Thyroid gland (tissue), 4 donors: ENCODE measurements around the gene CYP27B1. TPM values are rescaled to one million over a fixed set of nuclear protein-coding genes. Genes with fewer than 3 reads are reported as not detected.

ENCODE experiments used
- DNase-seq, 2 donors: peaks; one replicate each; pipeline ENCODE4 v3.0.0-alpha.2; 2019
- H3K27ac ChIP-seq, 3 donors: fragments of 200-600 bp; sonication (generic); 1 replicate in 2 of 3; 2 replicates in 1 of 3; pipeline ENCODE4 v1.5.1; 2016 to 2019; ENCODE audit warnings: mild to moderate bottlenecking in 1 of 3, moderate library complexity in 1 of 3
- H3K27me3 ChIP-seq: fragments of 200-600 bp; sonication (generic); one replicate; pipeline ENCODE4 v1.5.1; 2019
- H3K36me3 ChIP-seq, 2 donors: fragments of 200-600 bp; sonication (generic); one replicate each; pipeline ENCODE4 v1.5.1; 2016 to 2019
- H3K4me1 ChIP-seq, 2 donors: fragments of 200-600 bp; sonication (generic); one replicate each; pipeline ENCODE4 v1.5.1; 2017 to 2019
- H3K4me3 ChIP-seq, 3 donors: fragments of 200-600 bp; sonication (generic); replicated peaks in 1 of 3; 1 replicate in 2 of 3; 2 replicates in 1 of 3; pipeline ENCODE4 v1.5.1; 2016; ENCODE audit warnings: mild to moderate bottlenecking in 1 of 3
- H3K9me3 ChIP-seq: fragments of 200-600 bp; sonication (generic); one replicate; pipeline ENCODE4 v1.5.1; 2017
- CTCF ChIP-seq, 6 experiments: fragments of 200-600 bp in 3 of 6; fragments of 450-650 bp in 3 of 6; sonication (generic) in 3 of 6; IDR thresholded peaks; one replicate each; pipeline ENCODE4 v1.5.1; 2016 to 2019; ENCODE audit warnings: antibody characterized with exemption in 6 of 6, mild to moderate bottlenecking in 2 of 6, inconsistent platforms in 1 of 6, moderate library complexity in 1 of 6
- POLR2A ChIP-seq, 2 donors: fragments of 450-650 bp; IDR thresholded peaks; one replicate each; pipeline ENCODE4 v1.6.1; 2017; ENCODE audit warnings: antibody characterized with exemption in 2 of 2, mild to moderate bottlenecking in 2 of 2, moderate library complexity in 1 of 2
- WGBS, 2 donors: methylation state at CpG; one replicate each; pipeline ENCODE4 v1.1.5; 2017; 5-methylcytosine and 5-hydroxymethylcytosine counted together
- intact Hi-C: fragments of 100-400 bp; cut with DNase I; formaldehyde crosslinking; loops from one replicate; pipeline ENCODE4 v1.15.1; 2023
- total RNA-seq, 4 donors: library from RNA; depleted of rRNA; stranded (reverse); fragments of >200 nt; gene quantifications; one replicate each; pipeline ENCODE4 v1.2.3, GENCODE V29; 2016

Gene CYP27B1, protein sequence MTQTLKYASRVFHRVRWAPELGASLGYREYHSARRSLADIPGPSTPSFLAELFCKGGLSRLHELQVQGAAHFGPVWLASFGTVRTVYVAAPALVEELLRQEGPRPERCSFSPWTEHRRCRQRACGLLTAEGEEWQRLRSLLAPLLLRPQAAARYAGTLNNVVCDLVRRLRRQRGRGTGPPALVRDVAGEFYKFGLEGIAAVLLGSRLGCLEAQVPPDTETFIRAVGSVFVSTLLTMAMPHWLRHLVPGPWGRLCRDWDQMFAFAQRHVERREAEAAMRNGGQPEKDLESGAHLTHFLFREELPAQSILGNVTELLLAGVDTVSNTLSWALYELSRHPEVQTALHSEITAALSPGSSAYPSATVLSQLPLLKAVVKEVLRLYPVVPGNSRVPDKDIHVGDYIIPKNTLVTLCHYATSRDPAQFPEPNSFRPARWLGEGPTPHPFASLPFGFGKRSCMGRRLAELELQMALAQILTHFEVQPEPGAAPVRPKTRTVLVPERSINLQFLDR
- total RNA-seq, result 10 to 100 TPM in 2 of 4 donors, 1 to 10 TPM in 2; 2.7 to 13.0 (median 10.0) TPM

DNA sequence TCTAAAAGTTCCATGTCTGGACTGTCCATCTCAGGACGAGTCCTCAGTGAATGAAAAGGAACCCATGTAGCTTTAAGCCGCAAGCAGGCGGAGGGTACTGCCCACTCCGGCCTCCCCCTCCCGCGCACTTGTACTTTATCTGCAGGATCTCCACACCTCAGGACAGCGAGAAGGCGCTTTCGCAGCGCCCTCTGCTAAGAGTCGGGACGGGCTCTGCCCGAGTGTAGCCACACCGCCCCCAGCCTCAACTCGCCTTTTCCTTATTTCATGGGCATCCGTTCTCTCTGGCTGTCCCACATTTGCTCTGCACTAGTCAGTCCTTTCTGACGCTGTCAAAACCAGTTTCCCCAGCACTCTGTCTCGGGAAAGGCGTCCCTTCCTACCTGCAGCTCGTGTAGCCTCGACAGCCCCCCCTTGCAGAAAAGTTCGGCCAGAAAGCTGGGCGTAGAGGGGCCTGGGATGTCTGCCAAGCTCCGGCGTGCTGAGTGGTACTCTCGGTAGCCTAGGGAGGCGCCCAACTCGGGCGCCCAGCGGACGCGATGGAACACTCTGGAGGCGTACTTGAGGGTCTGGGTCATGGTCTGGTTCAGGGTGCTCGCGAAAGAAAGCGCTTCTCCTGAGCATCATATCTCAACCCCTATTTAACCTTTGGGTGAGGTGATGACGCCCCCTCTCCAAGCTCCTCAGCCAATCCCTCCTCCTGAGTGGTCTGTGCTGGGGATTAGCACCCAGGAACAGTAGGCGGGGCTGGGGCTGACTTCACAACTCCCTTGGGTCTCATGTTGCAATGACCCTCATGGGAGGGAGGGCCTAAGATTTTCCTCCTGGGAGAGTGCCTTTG is at the start of gene CYP27B1:
TSS of gene CYP27B1 (minus strand) at position 615 of the 841 bp plus-strand sequence. CDS start at position 578, 37 bp downstream.
- H3K9me3 ChIP-seq, result no peaks in the 10 kb centered on the region
- H3K27me3 ChIP-seq, result no peaks in the 10 kb centered on the region
- H3K4me3 ChIP-seq, result peak within 1 kb of the TSS; percentile 10 to 37 (median 18)
- H3K36me3 ChIP-seq, result no peaks in the 10 kb centered on the region
- TF ChIP-seq POLR2A (IDR thresholded peaks at IDR 0.05) (peak in 1 of 2 donors; percentile 3), CTCF (IDR thresholded peaks at IDR 0.05) (no peak)
- WGBS, 2 donors, result 4 to 5% methylated on average over 34 of the region's 38 CpGs
- intact Hi-C loops, result no loop called here
- peak within 1 kb of the TSS in 2 of 3 donors; percentile 27 to 49 for H3K27ac ChIP-seq
- peak; percentile 91 to 97 for DNase-seq
- peaks cover 36 to 52% of the 10 kb centered on the region in 2 donors for H3K4me1 ChIP-seq

- Histone ChIP-seq H3K27ac (peak overlapping the region in 1 of 3 donors; percentile 23), H3K4me3 (no peak overlapping the region), H3K27me3 (no peaks in the 10 kb centered on the region), H3K9me3 (no peaks in the 10 kb centered on the region), H3K4me1 (peaks cover 10 to 14% of the 10 kb centered on the region in 2 donors), H3K36me3 (peaks cover 6 to 26% of the 10 kb centered on the region in 2 donors)
- intact Hi-C loops, result no loop called here
- 46 to 69% methylated on average over 3 of the region's 3 CpGs for WGBS, 2 donors
- no peak for DNase-seq
- TF ChIP-seq POLR2A (IDR thresholded peaks at IDR 0.05) (no peak), CTCF (IDR thresholded peaks at IDR 0.05) (no peak)
Measured at GRCh38 chr12:57816001-57816854, 49.4 kb upstream of the CYP27B1 start.

DNA sequence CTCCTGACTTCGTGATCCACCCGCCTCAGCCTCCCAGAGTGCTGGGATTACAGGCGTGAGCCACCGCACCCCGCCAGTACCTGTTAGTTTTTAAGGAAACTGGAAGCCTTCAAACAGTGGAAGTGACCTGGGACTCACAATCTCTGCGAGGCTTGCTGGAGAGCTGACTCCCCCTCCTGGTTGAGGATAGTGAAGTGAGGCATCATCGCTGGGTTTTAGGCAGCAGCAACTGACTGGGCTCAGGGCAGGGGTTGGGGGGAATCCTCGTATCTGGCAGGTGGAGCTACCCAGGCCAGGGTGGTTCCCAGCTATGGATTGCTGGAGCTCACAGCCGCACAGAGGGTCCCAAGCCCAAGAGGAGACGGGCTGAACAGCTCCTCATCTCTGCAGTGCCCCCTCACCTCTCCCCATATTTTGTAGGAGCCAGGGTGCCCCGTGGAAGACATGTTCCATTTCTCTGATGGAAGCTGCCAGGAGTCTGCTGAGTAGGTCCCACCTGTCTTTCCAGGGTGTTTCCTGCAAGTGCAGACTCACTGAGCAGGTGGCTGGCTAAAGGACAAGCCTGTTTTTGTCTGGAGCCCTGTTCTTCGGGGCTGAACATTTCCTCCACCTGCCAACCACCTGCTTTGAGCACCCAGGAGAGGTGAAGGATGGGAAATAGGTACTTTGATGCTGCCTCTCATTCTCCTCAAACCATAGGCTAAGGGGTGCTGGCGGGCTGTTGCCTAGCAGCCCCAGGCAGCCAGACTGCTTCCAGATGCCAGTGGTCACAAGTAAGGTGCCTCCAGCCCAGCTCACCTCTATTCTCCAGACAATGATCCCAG is 48.5 kb upstream of the CYP27B1 start:
- Histone ChIP-seq H3K4me3 (no peak overlapping the region), H3K27me3 (no peaks in the 10 kb centered on the region), H3K4me1 (peaks cover 10 to 14% of the 10 kb centered on the region in 2 donors), H3K27ac (no peak overlapping the region), H3K9me3 (no peaks in the 10 kb centered on the region), H3K36me3 (peaks cover 9 to 22% of the 10 kb centered on the region in 2 donors)
- TF ChIP-seq CTCF (IDR thresholded peaks at IDR 0.05), result no peak
- TF ChIP-seq POLR2A (IDR thresholded peaks at IDR 0.05), result no peak
- intact Hi-C loops, result no loop called here
- no peak for DNase-seq
- 75 to 89% methylated on average over 11 of the region's 13 CpGs for WGBS, 2 donors
